Hematopoietic multipotent progenitor cell treated with erythropoietin and hydrocortisone succinate and interleukin-3 and kit ligand, for 15 days (in vitro differentiated cells): ENCODE results near the gene APH1A.
"Not testable (repeated sequence)": the region's sequence is repeated elsewhere in the genome, so short reads cannot be mapped to it uniquely, and the experiment has no call there.

Source experiments
- DNase-seq: peaks from one replicate; pipeline ENCODE4 v3.0.0-alpha.2; 2015; ENCODE audit warnings: low spot score

The APH1A gene

GRCh38 chr1:150268705-150269403 is at the start of gene APH1A:
Gene APH1A, minus strand, starts transcription at chr1:150269016. Its CDS starts 206 bp downstream, at chr1:150268810.
- peak; percentile 89 for DNase-seq

GRCh38 chr1:150314691-150315090 is 45.9 kb upstream of the APH1A start:
- DNase-seq: not testable (repeated sequence)

GRCh38 chr1:150311762-150312161 is 42.9 kb upstream of the APH1A start:
- DNase-seq: no peak

- no peak for DNase-seq
Measured at GRCh38 chr1:150309758-150310508, 41.1 kb upstream of the APH1A start.

- not testable (repeated sequence) for DNase-seq
Measured at GRCh38 chr1:150308585-150308984, 39.8 kb upstream of the APH1A start.

- DNase-seq: no peak
Measured at GRCh38 chr1:150302902-150303301, 34.1 kb upstream of the APH1A start.

GRCh38 chr1:150302338-150302737 is 33.5 kb upstream of the APH1A start:
- no peak for DNase-seq

- no peak for DNase-seq
Measured at GRCh38 chr1:150299716-150300115, 30.9 kb upstream of the APH1A start.

- no peak for DNase-seq
Measured at GRCh38 chr1:150295476-150295875, 26.7 kb upstream of the APH1A start.

GRCh38 chr1:150293433-150294253 is 24.8 kb upstream of the APH1A start, which contains the start of gene MRPS21:
Gene MRPS21, plus strand, starts transcription at chr1:150293861. Its CDS starts 506 bp downstream, at chr1:150294367.
- peak; percentile 88 for DNase-seq

- DNase-seq: no peak
Measured at GRCh38 chr1:150288822-150289221, 20.0 kb upstream of the APH1A start.

- no peak for DNase-seq
Measured at GRCh38 chr1:150288382-150288781, 19.6 kb upstream of the APH1A start.

- no peak for DNase-seq
Measured at GRCh38 chr1:150283260-150283659, 14.4 kb upstream of the APH1A start.

GRCh38 chr1:150282558-150282958 is 13.7 kb upstream of the APH1A start:
- no peak for DNase-seq

GRCh38 chr1:150281758-150282557 is 13.1 kb upstream of the APH1A start, which contains the start of gene CIART:
Gene CIART, plus strand, starts transcription at chr1:150282554. Its CDS starts 714 bp downstream, at chr1:150283268.
- DNase-seq: peak; percentile 81

- peak; percentile 65 for DNase-seq
Measured at GRCh38 chr1:150281221-150281757, 12.5 kb upstream of the APH1A start.

- no peak for DNase-seq
Measured at GRCh38 chr1:150280138-150280707, 11.4 kb upstream of the APH1A start.

GRCh38 chr1:150273311-150273710 is 4.5 kb upstream of the APH1A start:
- DNase-seq: no peak

- DNase-seq: no peak
Measured at GRCh38 chr1:150271291-150271959, 2.6 kb upstream of the APH1A start.

GRCh38 chr1:150269451-150269850 is 635 bp upstream of the APH1A start:
- DNase-seq: no peak
